SU-DHL-6 (cell line): Measurements from ENCODE around the gene ZNF362.

Experiments used
- EZH2phosphoT487 ChIP-seq: fragments of 200-600 bp; sonication (generic), shearing (Covaris generic); conservative IDR thresholded peaks from 2 replicates; pipeline ENCODE4 v1.6.1; 2018; ENCODE audit warnings: mild to moderate bottlenecking, antibody characterized with exemption, low read length, moderate library complexity, mixed read lengths
- TF ChIP-seq, protein P1 (sequence below): fragments of 200-600 bp; sonication (generic); IDR thresholded peaks from one replicate; pipeline ENCODE4 v1.5.1; 2017; ENCODE audit warnings: antibody characterized with exemption, mild to moderate bottlenecking, low read length, moderate library complexity; ENCODE audit not compliant: insufficient read depth, poor library complexity, severe bottlenecking

DNA sequence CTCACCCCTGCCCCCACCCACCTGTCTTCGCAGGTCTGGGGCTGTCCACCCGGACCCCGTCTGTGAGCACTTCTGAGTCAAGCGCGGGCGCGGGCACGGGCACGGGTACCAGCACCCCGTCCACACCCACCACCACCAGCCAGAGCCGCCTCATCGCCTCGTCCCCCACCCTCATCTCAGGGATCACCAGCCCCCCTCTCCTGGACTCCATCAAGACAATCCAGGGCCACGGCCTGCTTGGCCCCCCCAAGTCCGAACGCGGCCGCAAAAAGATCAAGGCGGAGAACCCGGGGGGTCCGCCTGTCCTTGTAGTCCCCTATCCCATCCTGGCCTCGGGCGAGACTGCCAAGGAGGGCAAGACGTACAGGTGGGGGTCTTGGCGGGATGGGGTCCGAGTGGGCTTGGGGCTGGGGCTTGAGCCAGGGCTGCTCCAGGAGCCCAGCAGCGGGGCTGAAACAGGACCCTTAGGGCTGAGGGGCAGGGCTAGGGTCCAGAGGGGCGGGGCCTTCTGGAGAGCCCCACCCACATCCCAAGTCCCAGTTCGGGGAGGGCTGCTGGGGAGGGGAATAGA lies 23.9 kb downstream of the ZNF362 start:
- no peak for TF ChIP-seq EZH2phosphoT487
- TF ChIP-seq, protein P1, sequence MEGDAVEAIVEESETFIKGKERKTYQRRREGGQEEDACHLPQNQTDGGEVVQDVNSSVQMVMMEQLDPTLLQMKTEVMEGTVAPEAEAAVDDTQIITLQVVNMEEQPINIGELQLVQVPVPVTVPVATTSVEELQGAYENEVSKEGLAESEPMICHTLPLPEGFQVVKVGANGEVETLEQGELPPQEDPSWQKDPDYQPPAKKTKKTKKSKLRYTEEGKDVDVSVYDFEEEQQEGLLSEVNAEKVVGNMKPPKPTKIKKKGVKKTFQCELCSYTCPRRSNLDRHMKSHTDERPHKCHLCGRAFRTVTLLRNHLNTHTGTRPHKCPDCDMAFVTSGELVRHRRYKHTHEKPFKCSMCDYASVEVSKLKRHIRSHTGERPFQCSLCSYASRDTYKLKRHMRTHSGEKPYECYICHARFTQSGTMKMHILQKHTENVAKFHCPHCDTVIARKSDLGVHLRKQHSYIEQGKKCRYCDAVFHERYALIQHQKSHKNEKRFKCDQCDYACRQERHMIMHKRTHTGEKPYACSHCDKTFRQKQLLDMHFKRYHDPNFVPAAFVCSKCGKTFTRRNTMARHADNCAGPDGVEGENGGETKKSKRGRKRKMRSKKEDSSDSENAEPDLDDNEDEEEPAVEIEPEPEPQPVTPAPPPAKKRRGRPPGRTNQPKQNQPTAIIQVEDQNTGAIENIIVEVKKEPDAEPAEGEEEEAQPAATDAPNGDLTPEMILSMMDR: no peak
